ENCODE results near the gene CD300H.

DNA sequence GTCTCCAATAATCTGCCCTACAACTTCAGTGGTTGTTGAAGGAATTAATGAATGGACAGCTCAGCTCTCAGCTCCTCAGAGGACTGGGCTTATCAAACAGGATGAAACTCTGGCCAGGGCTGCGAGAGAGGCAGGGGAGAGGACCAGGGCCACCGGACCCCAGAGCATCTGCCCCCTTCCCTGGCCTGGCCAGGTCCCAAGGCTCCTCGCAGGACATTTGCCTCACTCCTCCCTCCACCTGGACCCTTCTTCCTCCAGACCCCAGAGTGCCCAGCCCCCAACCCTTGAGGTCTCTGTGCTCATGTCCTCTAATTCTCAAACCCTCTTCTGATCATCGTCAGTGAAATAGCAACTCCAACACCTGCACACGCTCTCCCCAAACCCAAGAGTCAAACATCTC is 25.1 kb downstream of the CD300H start:
- TF ChIP-seq, protein P1, sequence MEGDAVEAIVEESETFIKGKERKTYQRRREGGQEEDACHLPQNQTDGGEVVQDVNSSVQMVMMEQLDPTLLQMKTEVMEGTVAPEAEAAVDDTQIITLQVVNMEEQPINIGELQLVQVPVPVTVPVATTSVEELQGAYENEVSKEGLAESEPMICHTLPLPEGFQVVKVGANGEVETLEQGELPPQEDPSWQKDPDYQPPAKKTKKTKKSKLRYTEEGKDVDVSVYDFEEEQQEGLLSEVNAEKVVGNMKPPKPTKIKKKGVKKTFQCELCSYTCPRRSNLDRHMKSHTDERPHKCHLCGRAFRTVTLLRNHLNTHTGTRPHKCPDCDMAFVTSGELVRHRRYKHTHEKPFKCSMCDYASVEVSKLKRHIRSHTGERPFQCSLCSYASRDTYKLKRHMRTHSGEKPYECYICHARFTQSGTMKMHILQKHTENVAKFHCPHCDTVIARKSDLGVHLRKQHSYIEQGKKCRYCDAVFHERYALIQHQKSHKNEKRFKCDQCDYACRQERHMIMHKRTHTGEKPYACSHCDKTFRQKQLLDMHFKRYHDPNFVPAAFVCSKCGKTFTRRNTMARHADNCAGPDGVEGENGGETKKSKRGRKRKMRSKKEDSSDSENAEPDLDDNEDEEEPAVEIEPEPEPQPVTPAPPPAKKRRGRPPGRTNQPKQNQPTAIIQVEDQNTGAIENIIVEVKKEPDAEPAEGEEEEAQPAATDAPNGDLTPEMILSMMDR (IDR thresholded peaks at IDR 0.05 in 2 of 3, conservative IDR thresholded peaks at IDR 0.05 in 1 of 3; ENCODE audit: borderline replicate concordance in 1 of 3, insufficient read depth in 1 of 3, low read depth in 2 of 3, low read length in 2 of 3), result no peak
- TF ChIP-seq EZH2phosphoT487 (IDR thresholded peaks at IDR 0.05; ENCODE audit: borderline replicate concordance) (no peak), POLR2A (IDR thresholded peaks at IDR 0.05; ENCODE audit: borderline replicate concordance, extremely low read depth, insufficient read depth, insufficient read length) (no peak), EGR1 (IDR thresholded peaks at IDR 0.05; ENCODE audit: low read depth) (no peak), YY1 (IDR thresholded peaks at IDR 0.05; ENCODE audit: extremely low read depth, insufficient replicate concordance, low read depth, low read length) (no peak)
- TF ChIP-seq, protein P2, sequence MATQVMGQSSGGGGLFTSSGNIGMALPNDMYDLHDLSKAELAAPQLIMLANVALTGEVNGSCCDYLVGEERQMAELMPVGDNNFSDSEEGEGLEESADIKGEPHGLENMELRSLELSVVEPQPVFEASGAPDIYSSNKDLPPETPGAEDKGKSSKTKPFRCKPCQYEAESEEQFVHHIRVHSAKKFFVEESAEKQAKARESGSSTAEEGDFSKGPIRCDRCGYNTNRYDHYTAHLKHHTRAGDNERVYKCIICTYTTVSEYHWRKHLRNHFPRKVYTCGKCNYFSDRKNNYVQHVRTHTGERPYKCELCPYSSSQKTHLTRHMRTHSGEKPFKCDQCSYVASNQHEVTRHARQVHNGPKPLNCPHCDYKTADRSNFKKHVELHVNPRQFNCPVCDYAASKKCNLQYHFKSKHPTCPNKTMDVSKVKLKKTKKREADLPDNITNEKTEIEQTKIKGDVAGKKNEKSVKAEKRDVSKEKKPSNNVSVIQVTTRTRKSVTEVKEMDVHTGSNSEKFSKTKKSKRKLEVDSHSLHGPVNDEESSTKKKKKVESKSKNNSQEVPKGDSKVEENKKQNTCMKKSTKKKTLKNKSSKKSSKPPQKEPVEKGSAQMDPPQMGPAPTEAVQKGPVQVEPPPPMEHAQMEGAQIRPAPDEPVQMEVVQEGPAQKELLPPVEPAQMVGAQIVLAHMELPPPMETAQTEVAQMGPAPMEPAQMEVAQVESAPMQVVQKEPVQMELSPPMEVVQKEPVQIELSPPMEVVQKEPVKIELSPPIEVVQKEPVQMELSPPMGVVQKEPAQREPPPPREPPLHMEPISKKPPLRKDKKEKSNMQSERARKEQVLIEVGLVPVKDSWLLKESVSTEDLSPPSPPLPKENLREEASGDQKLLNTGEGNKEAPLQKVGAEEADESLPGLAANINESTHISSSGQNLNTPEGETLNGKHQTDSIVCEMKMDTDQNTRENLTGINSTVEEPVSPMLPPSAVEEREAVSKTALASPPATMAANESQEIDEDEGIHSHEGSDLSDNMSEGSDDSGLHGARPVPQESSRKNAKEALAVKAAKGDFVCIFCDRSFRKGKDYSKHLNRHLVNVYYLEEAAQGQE (IDR thresholded peaks at IDR 0.05; ENCODE audit: low read depth), result no peak
- TF ChIP-seq, protein P3, sequence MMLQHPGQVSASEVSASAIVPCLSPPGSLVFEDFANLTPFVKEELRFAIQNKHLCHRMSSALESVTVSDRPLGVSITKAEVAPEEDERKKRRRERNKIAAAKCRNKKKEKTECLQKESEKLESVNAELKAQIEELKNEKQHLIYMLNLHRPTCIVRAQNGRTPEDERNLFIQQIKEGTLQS (IDR thresholded peaks at IDR 0.05), result no peak

All from HCT116 (cell line).